ENCODE results near the gene GP1BA.
"Not testable (repeated sequence)": the region's sequence is repeated elsewhere in the genome, so short reads cannot be mapped to it uniquely, and the experiment has no call there.

Gene GP1BA

DNA sequence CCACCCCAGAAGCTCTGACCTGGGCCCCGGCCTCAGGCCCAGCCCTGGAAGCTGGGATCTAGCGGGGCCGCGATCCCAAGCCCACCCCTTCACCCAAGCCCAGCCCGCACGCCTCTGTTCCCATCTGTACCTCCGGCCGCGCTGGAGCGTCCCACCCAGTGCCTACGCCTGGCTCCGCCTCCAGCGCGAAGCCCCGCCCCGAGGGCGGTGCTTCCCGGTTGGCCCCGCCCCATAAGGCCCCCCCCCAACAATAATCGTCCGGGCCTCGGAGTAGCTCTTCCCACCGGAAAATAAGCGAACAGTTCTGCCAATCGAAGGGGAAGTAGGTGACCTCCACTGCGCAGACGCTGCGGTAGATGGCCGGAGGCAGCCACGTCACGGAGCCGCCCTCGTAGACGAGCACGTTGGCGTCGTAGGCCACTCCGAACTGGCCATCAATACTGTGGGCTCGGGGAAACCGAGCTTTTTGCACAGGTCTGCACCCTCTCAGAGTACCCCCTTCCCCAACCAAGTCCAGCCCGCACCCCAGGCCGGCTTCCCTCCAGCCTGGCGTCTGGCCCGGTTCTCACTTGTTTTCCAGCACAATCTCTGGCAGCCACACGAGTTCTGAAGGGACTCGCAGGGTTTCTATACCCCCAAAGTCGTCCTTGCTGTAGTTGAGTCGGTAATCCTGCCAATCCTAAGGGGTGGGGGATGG is 30.3 kb upstream of the GP1BA start:
- no peak for DNase-seq (ENCODE audit: low spot score)

DNA sequence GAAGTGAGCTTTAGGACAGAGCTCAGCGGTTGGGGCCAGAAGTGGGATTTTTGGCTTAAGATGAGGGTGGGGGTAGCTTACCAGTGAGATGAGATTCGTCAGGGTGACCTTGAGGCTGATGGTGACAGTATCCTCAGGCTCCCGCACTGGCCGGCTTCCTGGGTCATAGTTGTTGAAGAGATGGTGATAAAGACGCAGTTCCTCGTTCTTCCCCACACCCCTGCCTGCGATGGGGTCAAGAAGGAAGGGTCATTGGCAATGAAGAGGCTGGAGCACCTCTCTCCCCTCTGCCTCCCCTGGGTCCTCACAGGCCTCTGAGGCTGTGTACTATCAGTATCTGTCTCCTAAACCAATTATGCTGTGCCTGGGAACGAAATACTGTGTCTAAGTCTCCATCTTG is 29.5 kb upstream of the GP1BA start:
- DNase-seq (ENCODE audit: low spot score) = no peak

GRCh38 chr17:4903051-4903818 is 28.8 kb upstream of the GP1BA start, which contains the start of gene CHRNE:
Gene CHRNE (minus strand): TSS chr17:4903098. CDS start chr17:4903063, 35 bp downstream.
- peak; percentile 54 for DNase-seq (ENCODE audit: low spot score)

- DNase-seq (ENCODE audit: low spot score) = not testable (repeated sequence)
These were observed 25.4 kb upstream of the GP1BA start for GRCh38 chr17:4906642-4907041.

DNA sequence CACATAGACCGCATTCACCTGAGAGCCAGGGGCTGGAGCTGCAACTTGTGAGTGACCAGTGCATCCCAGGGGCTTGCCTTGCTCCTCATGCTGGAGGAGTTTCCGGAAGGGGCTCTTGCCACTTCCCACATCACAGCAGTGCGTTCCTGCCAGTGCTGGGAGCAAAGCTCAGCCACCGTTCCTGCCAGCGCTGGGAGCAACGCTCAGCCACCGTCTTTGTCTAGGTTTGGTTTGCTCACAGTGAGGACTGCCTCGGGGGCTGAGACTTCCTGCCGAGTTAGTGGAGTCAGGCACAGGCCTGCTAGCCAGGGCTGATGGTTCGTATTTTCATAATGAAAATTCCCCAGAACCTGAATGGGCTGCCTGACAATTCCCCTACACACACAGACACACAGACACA is 23.8 kb upstream of the GP1BA start:
- DNase-seq (ENCODE audit: low spot score) = no peak

DNA sequence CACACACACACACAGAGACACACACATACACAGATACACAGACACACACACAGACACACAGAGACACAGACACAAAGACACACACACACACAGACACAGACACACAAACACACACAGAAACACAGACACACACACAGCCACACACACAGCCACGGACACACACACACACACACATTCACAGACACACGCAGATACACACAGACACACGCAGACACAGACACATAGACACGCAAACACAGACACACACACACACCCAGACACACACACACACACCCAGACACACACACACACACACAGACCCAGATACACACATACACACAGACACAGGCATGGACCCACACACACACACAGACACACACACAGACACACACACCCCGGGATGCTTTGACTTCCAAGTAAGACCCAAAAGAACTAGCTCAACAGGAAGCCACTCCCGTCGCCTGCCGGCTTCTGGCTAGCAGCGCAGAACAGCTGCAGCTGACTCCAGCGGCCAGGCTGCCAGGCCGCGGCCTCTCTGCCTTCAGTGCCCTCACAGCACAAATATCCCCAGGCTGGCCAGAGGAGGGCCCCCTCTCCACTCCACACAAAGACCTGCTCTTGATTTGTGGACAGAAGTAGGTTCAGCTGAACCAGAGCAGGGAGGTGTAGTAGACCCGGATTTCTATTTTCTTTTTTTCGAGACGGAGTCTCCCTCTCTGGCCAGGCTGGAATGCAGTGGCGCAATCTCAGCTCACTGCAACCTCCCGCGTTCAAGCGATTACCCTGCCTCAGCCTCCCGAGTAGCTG is 23.2 kb upstream of the GP1BA start:
- DNase-seq (ENCODE audit: low spot score) = peak; percentile 66

DNA sequence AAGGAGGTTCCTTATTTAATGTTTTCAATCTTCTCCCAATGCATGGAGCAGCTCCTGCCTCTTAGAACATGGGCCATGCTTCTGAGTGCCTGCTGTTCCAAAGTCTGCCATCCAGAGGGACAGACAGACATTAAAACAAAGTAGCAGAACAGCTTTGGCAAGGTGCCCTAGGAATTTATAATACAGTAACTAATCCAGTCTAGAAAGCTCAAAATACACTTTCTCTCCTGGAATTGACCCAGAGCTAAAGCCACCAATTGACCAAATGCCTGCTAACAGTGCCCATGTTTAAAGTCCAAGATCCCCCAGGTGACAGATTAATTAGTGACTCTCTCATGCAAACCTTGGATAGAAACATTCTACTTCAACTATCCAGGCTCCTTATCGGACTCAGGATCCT is 18.1 kb upstream of the GP1BA start:
- DNase-seq (ENCODE audit: low spot score) = no peak

DNA sequence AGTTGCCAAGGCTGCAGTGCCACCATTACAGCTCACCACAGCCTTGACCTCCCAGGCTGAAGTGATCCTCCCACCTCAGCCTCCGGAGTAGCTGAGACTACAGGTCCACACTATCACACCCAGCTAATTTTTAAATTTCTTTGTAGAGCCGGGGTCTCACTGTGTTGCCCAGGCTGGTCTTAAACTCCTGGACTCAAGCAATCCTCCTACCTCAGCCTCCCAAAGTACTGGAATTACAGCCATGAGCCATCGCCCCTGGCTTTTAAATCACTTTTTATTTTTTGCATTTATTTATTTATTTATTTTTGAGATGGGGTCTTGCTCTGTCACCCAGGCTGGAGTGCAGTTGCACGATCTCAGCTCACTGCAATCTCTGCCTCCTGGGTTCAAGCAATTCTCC is 17.5 kb upstream of the GP1BA start:
- not testable (repeated sequence) for DNase-seq (ENCODE audit: low spot score)

- DNase-seq (ENCODE audit: low spot score) = no peak
These were observed 12.5 kb upstream of the GP1BA start for GRCh38 chr17:4919511-4920047.

DNA sequence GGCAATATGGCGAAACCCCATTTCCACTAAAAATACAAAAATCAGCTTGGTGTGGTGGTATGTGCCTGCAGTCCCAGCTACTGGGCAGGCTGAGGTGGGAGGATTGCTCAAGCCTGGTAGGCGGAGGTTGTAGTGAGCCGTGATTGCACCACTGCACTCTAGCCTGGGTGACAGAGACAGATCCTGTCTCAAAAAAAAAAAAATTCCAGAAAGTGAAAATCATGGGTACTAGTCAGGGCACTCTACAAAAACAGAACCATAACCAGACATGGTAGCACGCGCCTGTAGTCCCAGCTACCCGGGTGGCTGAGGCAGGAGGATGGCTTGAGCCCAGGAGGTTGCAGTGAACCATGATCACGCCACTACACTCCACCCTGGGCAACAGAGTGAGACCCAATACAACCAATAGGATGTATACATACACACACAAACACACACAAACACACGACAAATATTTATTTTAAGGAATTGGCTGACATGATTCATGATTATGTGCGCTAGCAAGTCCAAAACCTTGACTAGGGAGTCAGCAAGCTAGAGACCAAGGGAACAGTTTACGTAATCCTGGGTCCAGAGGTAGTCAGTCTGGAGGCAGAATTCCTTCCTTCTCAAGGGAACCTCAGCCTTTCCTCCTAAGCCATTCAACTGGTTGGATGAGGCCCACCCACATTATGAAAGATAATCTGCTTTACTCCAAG is 11.6 kb upstream of the GP1BA start:
- DNase-seq (ENCODE audit: low spot score) = no peak

GRCh38 chr17:4921320-4921719 is 10.8 kb upstream of the GP1BA start:
- no peak for DNase-seq (ENCODE audit: low spot score)

DNA sequence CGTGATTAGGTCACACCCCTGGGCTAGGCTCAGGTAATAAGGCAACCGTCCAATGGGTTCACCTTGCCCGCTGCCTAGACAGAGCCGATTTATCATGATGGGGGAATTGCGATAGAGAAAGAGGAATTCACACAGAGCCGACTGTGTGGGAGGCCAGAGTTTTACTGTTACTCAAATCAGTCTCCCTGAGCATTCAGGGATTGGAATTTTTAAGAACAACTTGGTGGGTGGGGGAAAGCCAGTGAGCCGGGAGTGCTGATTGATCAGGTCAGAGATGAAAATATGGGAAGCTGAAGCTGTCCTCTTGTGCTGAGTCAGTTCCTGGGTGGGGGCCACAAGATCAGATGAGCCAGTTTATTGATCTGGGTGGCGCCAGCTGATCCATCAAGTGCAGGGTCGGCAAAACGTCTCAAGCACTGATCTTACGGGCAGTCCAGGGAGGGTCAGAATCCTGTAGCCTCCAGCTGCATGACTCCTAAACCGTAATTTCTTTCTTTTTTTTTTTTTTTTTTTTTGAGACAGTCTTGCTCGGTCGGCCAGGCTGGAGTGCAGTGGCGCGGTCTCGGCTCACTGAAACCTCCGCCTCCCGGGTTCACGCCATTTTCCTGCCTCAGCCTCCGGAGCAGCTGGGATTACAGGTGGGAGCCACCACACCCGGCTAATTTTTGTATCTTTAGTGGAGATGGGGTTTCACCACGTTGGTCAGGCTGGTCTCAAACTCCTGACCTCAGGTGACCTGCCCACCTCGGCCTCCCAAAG is 5.3 kb upstream of the GP1BA start:
- DNase-seq (ENCODE audit: low spot score) = not testable (repeated sequence)

DNA sequence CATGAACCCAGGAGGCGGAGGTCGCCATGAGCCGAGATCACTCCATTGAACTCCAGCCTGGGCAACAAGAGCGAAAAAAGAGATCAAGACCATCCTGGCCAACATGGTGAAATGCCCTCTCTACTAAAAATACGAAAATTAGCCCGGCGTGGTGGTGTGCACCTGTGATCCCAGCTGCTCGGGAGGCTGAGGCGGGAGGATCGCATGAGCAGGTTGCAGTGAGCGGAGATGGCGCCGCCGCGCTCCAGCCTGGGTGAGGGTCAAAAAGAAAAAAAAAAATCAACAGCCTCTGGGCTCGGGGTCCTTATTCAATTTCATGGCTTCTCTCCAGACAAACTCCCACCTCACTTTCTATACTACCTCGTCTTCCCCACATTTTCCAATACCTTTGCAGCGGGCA is 3.2 kb upstream of the GP1BA start:
- no peak for DNase-seq (ENCODE audit: low spot score)

DNA sequence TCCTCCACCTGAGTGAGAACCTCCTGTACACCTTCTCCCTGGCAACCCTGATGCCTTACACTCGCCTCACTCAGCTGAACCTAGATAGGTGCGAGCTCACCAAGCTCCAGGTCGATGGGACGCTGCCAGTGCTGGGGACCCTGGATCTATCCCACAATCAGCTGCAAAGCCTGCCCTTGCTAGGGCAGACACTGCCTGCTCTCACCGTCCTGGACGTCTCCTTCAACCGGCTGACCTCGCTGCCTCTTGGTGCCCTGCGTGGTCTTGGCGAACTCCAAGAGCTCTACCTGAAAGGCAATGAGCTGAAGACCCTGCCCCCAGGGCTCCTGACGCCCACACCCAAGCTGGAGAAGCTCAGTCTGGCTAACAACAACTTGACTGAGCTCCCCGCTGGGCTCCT is 679 bp downstream of the GP1BA start:
- DNase-seq (ENCODE audit: low spot score) = no peak

- DNase-seq (ENCODE audit: low spot score) = no peak
These were observed 1.6 kb downstream of the GP1BA start for GRCh38 chr17:4933646-4934045.

- DNase-seq (ENCODE audit: low spot score) = no peak
These were observed 2.3 kb downstream of the GP1BA start for GRCh38 chr17:4934173-4934979.

DNA sequence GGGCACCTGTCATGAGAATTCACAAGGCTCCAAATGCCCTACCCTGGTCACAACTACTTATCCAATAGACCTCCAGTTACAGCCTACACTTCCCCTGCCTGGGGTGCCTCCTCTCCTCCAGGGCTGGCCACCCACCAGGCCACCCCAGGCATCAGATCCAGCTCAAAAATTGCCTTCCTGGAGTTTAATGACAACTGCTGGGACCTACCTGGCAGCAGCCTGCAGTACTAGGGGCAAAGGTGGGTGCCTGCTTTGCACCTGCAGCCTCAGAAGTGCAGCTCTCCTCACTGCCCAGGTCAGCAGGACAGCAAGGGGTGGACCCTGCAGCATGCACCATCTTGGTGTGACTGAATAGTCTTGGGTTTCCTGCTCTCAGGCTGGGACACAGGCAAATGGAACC is 3.6 kb downstream of the GP1BA start:
- DNase-seq (ENCODE audit: low spot score) = no peak

DNA sequence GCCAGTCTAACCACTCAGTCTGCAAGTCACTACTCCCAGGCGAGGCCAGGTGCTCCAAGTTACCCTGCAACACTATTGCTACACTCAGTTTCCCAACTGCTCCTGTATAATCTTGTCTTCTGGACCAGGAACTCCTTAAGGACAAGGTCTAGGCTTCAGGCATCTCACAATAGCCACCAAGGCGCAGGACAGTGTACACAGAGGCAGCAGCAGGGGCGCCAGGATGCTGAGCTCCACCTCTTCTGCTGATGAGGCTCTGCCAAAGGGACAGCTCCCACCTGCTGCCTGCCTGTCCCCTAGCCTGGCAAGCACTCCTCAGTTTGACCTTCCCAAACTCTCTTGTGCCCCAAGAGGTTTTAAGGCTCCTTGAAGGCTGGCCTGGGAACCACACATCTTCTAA is 4.4 kb downstream of the GP1BA start:
- DNase-seq (ENCODE audit: low spot score) = peak; percentile 0

DNA sequence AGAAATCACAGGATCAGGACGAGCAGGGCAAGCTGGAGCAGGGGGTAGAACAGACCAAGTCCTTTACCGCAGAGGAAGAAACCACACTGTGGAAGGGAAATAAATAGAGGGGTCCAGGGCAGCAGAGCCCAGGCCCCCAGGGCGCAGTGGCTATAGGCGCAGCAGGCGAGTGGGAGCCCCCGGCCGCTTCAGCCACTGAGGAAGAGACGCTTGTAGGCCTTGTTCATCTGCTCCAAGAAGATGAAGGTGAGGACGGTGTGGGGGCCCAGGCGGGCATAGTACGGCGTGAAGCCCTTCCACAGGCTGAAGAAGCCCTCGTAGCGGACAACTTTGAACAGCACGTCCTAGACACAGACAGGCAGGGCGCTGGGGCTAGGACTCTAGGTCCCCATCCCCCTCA is 5.5 kb downstream of the GP1BA start:
- DNase-seq (ENCODE audit: low spot score) = peak; percentile 0

GRCh38 chr17:4938069-4938491 is 6.0 kb downstream of the GP1BA start:
- DNase-seq (ENCODE audit: low spot score) = peak; percentile 4

Measured in germinal center (tissue), 1 donor.